NB4 (cell line): ENCODE data around the gene SPDL1.

ENCODE experiments used
- DNase-seq: peaks from one replicate; pipeline ENCODE4 v3.0.0; 2010; ENCODE audit warnings: low read depth
- H3K4me3 ChIP-seq: one replicate; pipeline ENCODE4 v1.5.1; 2011; ENCODE audit warnings: mild to moderate bottlenecking, low read depth, low read length, moderate library complexity
- MYC ChIP-seq: IDR thresholded peaks from 2 replicates; pipeline ENCODE4 v1.6.1; 2011; ENCODE audit warnings: low read depth, low read length
- POLR2A ChIP-seq: IDR thresholded peaks from 2 replicates; pipeline ENCODE4 v1.6.1; 2011; ENCODE audit warnings: mild to moderate bottlenecking; ENCODE audit not compliant: insufficient read length; ENCODE audit errors: extremely low read depth
- TF ChIP-seq, protein P1 (sequence below): IDR thresholded peaks from one replicate; pipeline ENCODE4 v1.5.1; 2012; ENCODE audit warnings: low read depth, low read length
- TF ChIP-seq, protein P2 (sequence below): IDR thresholded peaks from 2 replicates; pipeline ENCODE4 v1.6.1; 2011; ENCODE audit warnings: low read depth, low read length

Gene SPDL1

DNA sequence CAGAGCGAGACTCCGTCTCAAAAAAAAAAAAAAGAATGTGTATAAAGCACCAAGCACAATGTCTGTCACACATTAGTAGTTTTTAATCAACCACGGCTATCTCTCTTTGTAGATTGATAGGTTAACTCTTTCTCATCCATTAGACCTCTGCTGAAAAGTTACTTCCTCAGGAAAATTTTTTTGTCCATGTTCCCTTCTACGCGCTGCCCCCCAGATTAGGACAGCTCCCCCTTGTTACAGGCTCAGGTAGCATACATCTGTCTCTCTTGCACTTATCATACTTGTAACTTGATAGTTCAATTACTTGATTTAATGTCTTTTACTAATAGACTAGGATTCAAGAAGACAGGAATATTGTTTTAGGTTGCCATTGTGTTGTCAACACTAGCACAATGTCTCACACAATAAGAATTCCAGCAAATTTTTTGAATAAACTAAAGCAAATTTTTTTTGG is 1.5 kb downstream of the SPDL1 start:
- no peak for TF ChIP-seq POLR2A
- TF ChIP-seq, protein P1, sequence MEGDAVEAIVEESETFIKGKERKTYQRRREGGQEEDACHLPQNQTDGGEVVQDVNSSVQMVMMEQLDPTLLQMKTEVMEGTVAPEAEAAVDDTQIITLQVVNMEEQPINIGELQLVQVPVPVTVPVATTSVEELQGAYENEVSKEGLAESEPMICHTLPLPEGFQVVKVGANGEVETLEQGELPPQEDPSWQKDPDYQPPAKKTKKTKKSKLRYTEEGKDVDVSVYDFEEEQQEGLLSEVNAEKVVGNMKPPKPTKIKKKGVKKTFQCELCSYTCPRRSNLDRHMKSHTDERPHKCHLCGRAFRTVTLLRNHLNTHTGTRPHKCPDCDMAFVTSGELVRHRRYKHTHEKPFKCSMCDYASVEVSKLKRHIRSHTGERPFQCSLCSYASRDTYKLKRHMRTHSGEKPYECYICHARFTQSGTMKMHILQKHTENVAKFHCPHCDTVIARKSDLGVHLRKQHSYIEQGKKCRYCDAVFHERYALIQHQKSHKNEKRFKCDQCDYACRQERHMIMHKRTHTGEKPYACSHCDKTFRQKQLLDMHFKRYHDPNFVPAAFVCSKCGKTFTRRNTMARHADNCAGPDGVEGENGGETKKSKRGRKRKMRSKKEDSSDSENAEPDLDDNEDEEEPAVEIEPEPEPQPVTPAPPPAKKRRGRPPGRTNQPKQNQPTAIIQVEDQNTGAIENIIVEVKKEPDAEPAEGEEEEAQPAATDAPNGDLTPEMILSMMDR = no peak
- TF ChIP-seq, protein P2, sequence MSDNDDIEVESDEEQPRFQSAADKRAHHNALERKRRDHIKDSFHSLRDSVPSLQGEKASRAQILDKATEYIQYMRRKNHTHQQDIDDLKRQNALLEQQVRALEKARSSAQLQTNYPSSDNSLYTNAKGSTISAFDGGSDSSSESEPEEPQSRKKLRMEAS = no peak
- H3K4me3 ChIP-seq = peak overlapping the region; percentile 48
- no peak for DNase-seq

DNA sequence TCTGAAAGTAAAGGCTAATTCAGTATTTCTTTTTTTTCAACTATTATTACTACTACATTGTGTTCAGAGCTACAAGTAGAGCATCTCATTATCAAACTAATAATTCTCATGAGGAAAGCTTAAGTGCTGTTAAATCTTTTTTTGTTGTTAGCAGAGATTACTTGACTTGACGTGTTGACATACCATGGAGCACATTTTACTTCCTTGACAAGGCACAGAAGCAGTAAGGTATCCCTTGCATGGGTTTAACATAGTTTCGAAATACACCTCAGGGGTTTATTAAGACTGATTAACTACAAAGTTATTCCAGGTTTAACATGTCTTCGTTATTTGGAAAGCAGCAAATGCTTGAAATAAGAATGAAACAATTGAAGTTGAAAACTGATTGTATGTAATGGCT is 7.0 kb downstream of the SPDL1 start:
- no peak overlapping the region for H3K4me3 ChIP-seq
- no peak for DNase-seq
- TF ChIP-seq, protein P2 = no peak
- no peak for TF ChIP-seq MYC
- TF ChIP-seq, protein P1 = no peak
- no peak for TF ChIP-seq POLR2A

DNA sequence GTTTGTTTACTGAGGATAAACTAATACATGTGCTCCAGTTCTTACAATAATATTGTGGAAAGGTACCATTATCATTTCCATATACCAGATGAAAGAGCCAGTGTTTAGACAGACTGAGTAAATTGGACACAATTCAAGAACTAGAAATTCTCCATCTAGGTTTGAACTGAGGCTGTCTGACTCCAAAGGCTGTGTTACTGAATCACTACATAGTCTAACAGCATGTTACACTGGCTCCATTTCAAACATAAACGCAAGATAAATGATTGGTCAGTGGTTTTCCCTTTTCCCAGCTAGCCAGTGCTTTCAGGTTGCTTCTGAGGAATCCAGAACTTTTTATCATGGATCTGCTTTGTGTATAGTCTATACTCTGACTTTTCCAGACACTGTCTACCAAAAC is 8.1 kb downstream of the SPDL1 start:
- no peak overlapping the region for H3K4me3 ChIP-seq
- no peak for DNase-seq
- TF ChIP-seq, protein P2 = no peak
- TF ChIP-seq POLR2A = no peak
- TF ChIP-seq MYC = no peak
- TF ChIP-seq, protein P1 = no peak

DNA sequence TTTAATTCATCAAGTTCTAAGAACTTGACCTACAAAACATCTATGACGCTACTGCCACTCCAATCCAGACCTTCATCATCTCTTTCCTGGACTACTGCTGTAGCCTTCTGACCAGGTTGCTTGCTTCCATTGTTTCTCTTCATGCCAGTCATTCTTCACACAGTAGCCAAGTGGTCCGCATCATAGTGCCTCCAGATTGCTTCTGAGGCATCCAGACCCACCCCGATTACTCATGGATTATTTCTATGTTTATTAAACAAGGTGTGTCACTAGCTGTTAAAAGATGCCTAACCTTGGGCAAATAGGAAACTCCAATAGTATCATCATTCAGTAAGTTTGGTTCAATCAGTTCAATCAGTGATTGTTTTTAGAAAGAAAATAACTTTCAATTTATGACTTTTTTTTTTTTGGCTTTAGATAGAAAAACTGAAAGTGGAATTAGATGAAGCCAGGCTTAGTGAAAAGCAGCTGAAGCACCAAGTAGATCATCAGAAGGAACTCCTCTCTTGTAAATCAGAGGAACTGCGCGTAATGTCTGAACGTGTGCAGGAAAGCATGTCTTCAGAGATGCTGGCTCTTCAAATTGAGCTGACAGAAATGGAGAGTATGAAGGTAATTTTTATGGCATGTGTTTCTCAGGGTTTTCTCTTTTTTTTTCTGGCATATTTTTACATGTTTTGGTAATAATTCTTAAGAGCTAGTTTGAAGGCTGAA is 9.5 kb downstream of the SPDL1 start:
- TF ChIP-seq, protein P2 = no peak
- TF ChIP-seq POLR2A (no peak), MYC (no peak)
- TF ChIP-seq, protein P1 = no peak
- no peak for DNase-seq
- H3K4me3 ChIP-seq = no peak overlapping the region

DNA sequence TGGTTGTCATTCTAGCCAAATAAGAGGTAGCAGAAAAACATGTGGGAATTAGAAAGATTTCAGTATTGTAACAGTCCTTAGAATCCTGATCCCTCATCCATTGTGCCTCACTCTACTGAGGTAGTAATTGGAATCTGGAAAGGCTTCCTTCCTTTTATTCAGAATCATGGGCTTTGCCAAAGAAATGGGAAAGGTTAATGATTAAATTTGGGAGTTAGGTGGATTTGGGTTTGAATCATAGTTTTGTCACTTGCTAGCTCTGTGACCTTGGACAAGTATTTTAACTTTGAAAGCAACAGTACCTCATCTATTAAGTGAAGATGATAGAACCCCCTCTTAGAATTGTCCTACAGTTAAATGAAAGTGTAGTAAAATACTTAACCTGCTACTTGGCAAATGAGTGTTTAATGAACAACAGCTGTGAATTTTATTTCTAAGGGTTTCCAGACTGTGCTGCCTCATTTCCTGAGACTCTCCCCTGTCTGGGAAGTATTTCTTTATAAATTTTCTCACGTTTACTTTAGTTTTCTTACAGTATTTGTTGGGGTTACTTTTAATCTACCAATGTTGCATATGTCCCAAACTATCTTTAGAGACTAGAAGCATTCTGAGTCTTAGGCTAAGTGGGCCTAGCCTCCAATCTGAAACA is 11.7 kb downstream of the SPDL1 start:
- TF ChIP-seq, protein P2 = no peak
- no peak for TF ChIP-seq POLR2A
- no peak for TF ChIP-seq MYC
- TF ChIP-seq, protein P1 = no peak
- no peak for DNase-seq
- H3K4me3 ChIP-seq = no peak overlapping the region
